H9 (cell line): Measurements from ENCODE around the gene RUNX2. TPM values are rescaled to one million over a fixed set of nuclear protein-coding genes. Genes with fewer than 3 reads are reported as not detected.

Source experiments
- DNase-seq: peaks from one replicate; pipeline ENCODE4 v3.0.0-alpha.2; 2017
- H2AFZ ChIP-seq: one replicate; pipeline ENCODE4 v1.6.1; 2013; ENCODE audit warnings: mild to moderate bottlenecking, low read length, control low read depth, moderate library complexity
- H2AK5ac ChIP-seq: 2 replicates; pipeline ENCODE4 v1.6.1; 2013; ENCODE audit warnings: low read length, control low read depth, mixed read lengths; ENCODE audit not compliant: insufficient read length
- H2BK120ac ChIP-seq: one replicate; pipeline ENCODE4 v1.6.1; 2013; ENCODE audit warnings: low read depth, mild to moderate bottlenecking, low read length, control low read depth, inconsistent platforms; ENCODE audit not compliant: poor library complexity, severe bottlenecking
- H2BK12ac ChIP-seq: 2 replicates; pipeline ENCODE4 v1.6.1; 2013; ENCODE audit warnings: low read length, control low read depth, mixed read lengths, low read depth; ENCODE audit not compliant: insufficient read length
- H2BK15ac ChIP-seq: 2 replicates; pipeline ENCODE4 v1.6.1; 2013; ENCODE audit warnings: low read depth, low read length, control low read depth
- H2BK20ac ChIP-seq: one replicate; pipeline ENCODE4 v1.6.1; 2013; ENCODE audit warnings: low read depth, mild to moderate bottlenecking, low read length, control low read depth, inconsistent platforms; ENCODE audit not compliant: poor library complexity, severe bottlenecking
- H2BK5ac ChIP-seq: 2 replicates; pipeline ENCODE4 v1.6.1; 2013; ENCODE audit warnings: low read length, control low read depth, mixed read lengths; ENCODE audit not compliant: insufficient read length
- H3K14ac ChIP-seq: 2 replicates; pipeline ENCODE4 v1.6.1; 2013; ENCODE audit warnings: low read length, control low read depth; ENCODE audit not compliant: insufficient read depth
- H3K18ac ChIP-seq: 2 replicates; pipeline ENCODE4 v1.6.1; 2013; ENCODE audit warnings: low read depth, mild to moderate bottlenecking, mixed read lengths, low read length, control low read depth; ENCODE audit not compliant: insufficient read length
- H3K23ac ChIP-seq: 2 replicates; pipeline ENCODE4 v1.6.1; 2013; ENCODE audit warnings: low read length, control low read depth, mixed read lengths, low read depth; ENCODE audit not compliant: insufficient read length
- H3K23me2 ChIP-seq: 2 replicates; pipeline ENCODE4 v1.6.1; 2013; ENCODE audit warnings: low read depth, mild to moderate bottlenecking, mixed read lengths, low read length, control low read depth; ENCODE audit not compliant: insufficient read length, poor library complexity, severe bottlenecking
- H3K27ac ChIP-seq: 2 replicates; pipeline ENCODE4 v1.5.1; 2013; ENCODE audit warnings: low read length, control low read depth, mixed read lengths, low read depth; ENCODE audit not compliant: insufficient read length
- H3K27me3 ChIP-seq: 2 replicates; pipeline ENCODE4 v1.6.1; 2013; ENCODE audit warnings: low read length, control low read depth, inconsistent platforms; ENCODE audit not compliant: insufficient read depth
- H3K4ac ChIP-seq: 2 replicates; pipeline ENCODE4 v1.6.1; 2013; ENCODE audit warnings: low read depth, mild to moderate bottlenecking, control low read depth, inconsistent platforms, low read length, moderate library complexity
- H3K4me1 ChIP-seq: 2 replicates; pipeline ENCODE4 v1.6.1; 2013; ENCODE audit warnings: low read length, control low read depth, inconsistent platforms; ENCODE audit not compliant: insufficient read depth
- H3K4me2 ChIP-seq: 2 replicates; pipeline ENCODE4 v1.6.1; 2013; ENCODE audit warnings: low read length, control low read depth, mixed read lengths; ENCODE audit not compliant: insufficient read length, insufficient read depth
- H3K56ac ChIP-seq: 2 replicates; pipeline ENCODE4 v1.6.1; 2013; ENCODE audit warnings: low read depth, mild to moderate bottlenecking, mixed read lengths, low read length, control low read depth; ENCODE audit not compliant: insufficient read length
- H3K79me1 ChIP-seq: 2 replicates; pipeline ENCODE4 v1.6.1; 2013; ENCODE audit warnings: low read depth, mild to moderate bottlenecking, moderate library complexity, low read length, control low read depth, inconsistent platforms; ENCODE audit not compliant: insufficient read depth, poor library complexity, severe bottlenecking
- H3K79me2 ChIP-seq: 2 replicates; pipeline ENCODE4 v1.6.1; 2013; ENCODE audit warnings: low read length, control low read depth, inconsistent platforms; ENCODE audit not compliant: insufficient read depth
- H3K9ac ChIP-seq: 2 replicates; pipeline ENCODE4 v1.6.1; 2013; ENCODE audit warnings: low read length, control low read depth, mixed read lengths; ENCODE audit not compliant: insufficient read length; ENCODE audit errors: extremely low read depth
- H3K9me3 ChIP-seq: one replicate; pipeline ENCODE4 v1.6.1; 2013; ENCODE audit warnings: low read depth, low read length, inconsistent platforms; ENCODE audit not compliant: control insufficient read depth
- H3T11ph ChIP-seq: one replicate; pipeline ENCODE4 v1.6.1; 2013; ENCODE audit warnings: mild to moderate bottlenecking, low read length, control low read depth, inconsistent platforms
- H4K20me1 ChIP-seq: one replicate; pipeline ENCODE4 v1.6.1; 2013; ENCODE audit not compliant: control insufficient read depth, insufficient read length, insufficient read depth
- H4K5ac ChIP-seq: 2 replicates; pipeline ENCODE4 v1.6.1; 2013; ENCODE audit warnings: low read depth, mild to moderate bottlenecking, mixed read lengths, low read length, control low read depth; ENCODE audit not compliant: insufficient read length
- H4K8ac ChIP-seq: replicated peaks from 2 replicates; pipeline ENCODE4 v1.6.1; 2013; ENCODE audit warnings: low read length, control low read depth, mixed read lengths, low read depth; ENCODE audit not compliant: insufficient read length
- H4K91ac ChIP-seq: 2 replicates; pipeline ENCODE4 v1.6.1; 2013; ENCODE audit warnings: low read depth, mild to moderate bottlenecking, moderate library complexity, mixed read lengths, low read length, control low read depth; ENCODE audit not compliant: insufficient read length
- H3K27ac Mint-ChIP-seq, 3 experiments: 2 replicates in 2 of 3; 3 replicates in 1 of 3; pipeline ENCODE4 v1.8.0; 2020 to 2021; ENCODE audit warnings: mixed read lengths in 3 of 3, mild to moderate bottlenecking in 1 of 3, moderate library complexity in 1 of 3
- H3K27me3 Mint-ChIP-seq: 2 replicates; pipeline ENCODE4 v1.8.0; 2021; ENCODE audit warnings: low read depth, mild to moderate bottlenecking, moderate library complexity, mixed read lengths
- H3K36me3 Mint-ChIP-seq, 3 experiments: 2 replicates in 2 of 3; 3 replicates in 1 of 3; pipeline ENCODE4 v1.8.0; 2020 to 2021; ENCODE audit warnings: low read depth in 3 of 3, mixed read lengths in 3 of 3; ENCODE audit not compliant: insufficient read depth in 1 of 3
- H3K4me1 Mint-ChIP-seq, 2 experiments: 2 replicates each; pipeline ENCODE4 v1.8.0; 2020; ENCODE audit warnings: mixed read lengths in 2 of 2
- H3K4me3 Mint-ChIP-seq, 2 experiments: 2 replicates in 1 of 2; 3 replicates in 1 of 2; pipeline ENCODE4 v1.8.0; 2020 to 2021; ENCODE audit warnings: mild to moderate bottlenecking in 2 of 2, mixed read lengths in 2 of 2, moderate library complexity in 1 of 2
- H3K9me3 Mint-ChIP-seq, 2 experiments: 2 replicates in 1 of 2; 3 replicates in 1 of 2; pipeline ENCODE4 v1.8.0; 2020; ENCODE audit warnings: mild to moderate bottlenecking in 2 of 2, mixed read lengths in 2 of 2, moderate library complexity in 1 of 2
- WGBS: extraction: QIAGEN DNeasy Blood & Tissue Kit; methylation state at CpG from one replicate; pipeline ENCODE4 v1.1.7; 2013; ENCODE audit warnings: missing lambda C conversion rate, low lambda C conversion rate, mixed read lengths; ENCODE audit not compliant: insufficient read length; ENCODE audit errors: extremely low coverage; 5-methylcytosine and 5-hydroxymethylcytosine counted together
- total RNA-seq: library from RNA; stranded (reverse); gene quantifications from 2 replicates; pipeline ENCODE4 v1.2.1, GENCODE V29; 2021
- TF ChIP-seq, protein P1 (sequence below): fragments of 200-600 bp; sonication (generic); conservative IDR thresholded peaks from 3 replicates; pipeline ENCODE4 v1.8.0; 2021; ENCODE audit warnings: antibody characterized with exemption, mild to moderate bottlenecking

RUNX2 gene
- total RNA-seq, 1 experiment from 2014 or later, result 0.15 TPM

DNA sequence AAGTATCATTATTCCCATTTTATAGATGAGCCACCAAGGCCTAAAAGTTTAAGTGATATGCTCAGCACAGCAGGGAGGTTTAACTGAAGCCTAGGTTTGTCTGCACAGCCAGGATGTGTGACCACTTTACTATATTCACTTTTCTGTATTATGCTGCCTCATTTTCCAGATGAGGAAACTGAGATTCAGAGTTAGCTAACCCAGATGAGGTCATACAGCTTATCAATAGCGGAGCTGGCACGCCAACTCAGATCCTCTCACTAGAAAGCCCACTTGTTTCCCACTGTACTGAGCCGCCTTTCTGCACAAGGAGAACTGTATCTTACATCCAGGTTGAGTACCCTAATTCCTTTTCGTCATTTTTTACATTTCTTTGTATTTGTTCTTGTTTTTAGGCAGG is 181.3 kb downstream of the RUNX2 start:
- H3K27me3 Mint-ChIP-seq, result no peaks in the 10 kb centered on the region
- Histone ChIP-seq H2BK5ac (no peak overlapping the region), H2AK5ac (no peak overlapping the region), H4K5ac (no peak overlapping the region), H2BK20ac (no peak overlapping the region), H4K20me1 (no peaks in the 10 kb centered on the region), H3K4me2 (no peak overlapping the region), H4K91ac (no peak overlapping the region), H3K27me3 (no peaks in the 10 kb centered on the region), H4K8ac (no peak overlapping the region), H3T11ph (no peak overlapping the region), H3K27ac (no peak overlapping the region), H3K56ac (no peak overlapping the region), H3K9me3 (no peaks in the 10 kb centered on the region), H2BK120ac (no peak overlapping the region), H3K4ac (no peak overlapping the region), H2BK15ac (no peak overlapping the region), H3K79me1 (no peaks in the 10 kb centered on the region), H2BK12ac (no peak overlapping the region), H2AFZ (no peak overlapping the region), H3K9ac (no peak overlapping the region), H3K23ac (no peak overlapping the region), H3K4me1 (peaks cover 5% of the 10 kb centered on the region), H3K79me2 (no peaks in the 10 kb centered on the region), H3K18ac (no peak overlapping the region), H3K23me2 (no peaks in the 10 kb centered on the region), H3K14ac (no peak overlapping the region)
- no peaks in the 10 kb centered on the region for H3K9me3 Mint-ChIP-seq
- H3K36me3 Mint-ChIP-seq, result no peaks in the 10 kb centered on the region; a peak in 1 of 7 replicates
- DNase-seq, result no peak
- H3K27ac Mint-ChIP-seq, result no peak overlapping the region
- H3K4me3 Mint-ChIP-seq, result no peak overlapping the region
- WGBS, result no CpG with 5 or more reads among the region's 4 CpGs
- peaks cover 47 to 48% of the 10 kb centered on the region in 2 experiments for H3K4me1 Mint-ChIP-seq
- TF ChIP-seq, protein P1, sequence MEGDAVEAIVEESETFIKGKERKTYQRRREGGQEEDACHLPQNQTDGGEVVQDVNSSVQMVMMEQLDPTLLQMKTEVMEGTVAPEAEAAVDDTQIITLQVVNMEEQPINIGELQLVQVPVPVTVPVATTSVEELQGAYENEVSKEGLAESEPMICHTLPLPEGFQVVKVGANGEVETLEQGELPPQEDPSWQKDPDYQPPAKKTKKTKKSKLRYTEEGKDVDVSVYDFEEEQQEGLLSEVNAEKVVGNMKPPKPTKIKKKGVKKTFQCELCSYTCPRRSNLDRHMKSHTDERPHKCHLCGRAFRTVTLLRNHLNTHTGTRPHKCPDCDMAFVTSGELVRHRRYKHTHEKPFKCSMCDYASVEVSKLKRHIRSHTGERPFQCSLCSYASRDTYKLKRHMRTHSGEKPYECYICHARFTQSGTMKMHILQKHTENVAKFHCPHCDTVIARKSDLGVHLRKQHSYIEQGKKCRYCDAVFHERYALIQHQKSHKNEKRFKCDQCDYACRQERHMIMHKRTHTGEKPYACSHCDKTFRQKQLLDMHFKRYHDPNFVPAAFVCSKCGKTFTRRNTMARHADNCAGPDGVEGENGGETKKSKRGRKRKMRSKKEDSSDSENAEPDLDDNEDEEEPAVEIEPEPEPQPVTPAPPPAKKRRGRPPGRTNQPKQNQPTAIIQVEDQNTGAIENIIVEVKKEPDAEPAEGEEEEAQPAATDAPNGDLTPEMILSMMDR, result no peak
